ENCODE measurements around the gene CHRNB4. TPM values are rescaled to one million over a fixed set of nuclear protein-coding genes. Genes with fewer than 3 reads are reported as not detected.

Gene CHRNB4
- total and polyA plus RNA-seq, 9 donors: 0.09 to 1.4 (median 0.88) TPM

GRCh38 chr15:78671626-78672211, 30.7 kb upstream of the CHRNB4 start:
- Histone ChIP-seq H3K36me3 (ENCODE audit: control insufficient read depth, insufficient read depth, low read length) (no peaks in the 10 kb centered on the region), H3K27me3 (ENCODE audit: control insufficient read depth, insufficient read depth, low read length) (peaks cover 16% of the 10 kb centered on the region), H3K4me3 (ENCODE audit: low read length) (no peak overlapping the region), H3K9me3 (replicated peaks; ENCODE audit: control insufficient read depth, low read depth, low read length) (peaks cover 5% of the 10 kb centered on the region), H3K4me1 (ENCODE audit: control insufficient read depth, insufficient read depth, low read length) (peaks cover 23% of the 10 kb centered on the region), H3K27ac (ENCODE audit: low read length) (no peak overlapping the region)
- DNase-seq: peak; percentile 85
- 20% methylated on average over 4 of the region's 6 CpGs for WGBS (ENCODE audit: insufficient coverage)

- Histone ChIP-seq H3K9me3 (replicated peaks; ENCODE audit: control insufficient read depth, low read depth, low read length) (peaks cover 5% of the 10 kb centered on the region), H3K4me1 (ENCODE audit: control insufficient read depth, insufficient read depth, low read length) (peaks cover 20% of the 10 kb centered on the region), H3K27me3 (ENCODE audit: control insufficient read depth, insufficient read depth, low read length) (peaks cover 23% of the 10 kb centered on the region), H3K4me3 (ENCODE audit: low read length) (no peak overlapping the region), H3K27ac (ENCODE audit: low read length) (no peak overlapping the region), H3K36me3 (ENCODE audit: control insufficient read depth, insufficient read depth, low read length) (no peaks in the 10 kb centered on the region)
- 0% methylated on average over 1 of the region's 2 CpGs for WGBS (ENCODE audit: insufficient coverage)
- DNase-seq: no peak
These were observed 28.0 kb upstream of the CHRNB4 start for GRCh38 chr15:78668987-78669386.

- Histone ChIP-seq H3K36me3 (ENCODE audit: control insufficient read depth, insufficient read depth, low read length) (no peaks in the 10 kb centered on the region), H3K27me3 (ENCODE audit: control insufficient read depth, insufficient read depth, low read length) (peaks cover 23% of the 10 kb centered on the region), H3K27ac (ENCODE audit: low read length) (no peak overlapping the region), H3K9me3 (replicated peaks; ENCODE audit: control insufficient read depth, low read depth, low read length) (no peaks in the 10 kb centered on the region), H3K4me3 (ENCODE audit: low read length) (no peak overlapping the region), H3K4me1 (ENCODE audit: control insufficient read depth, insufficient read depth, low read length) (peaks cover 15% of the 10 kb centered on the region)
- WGBS (ENCODE audit: insufficient coverage): 82% methylated on average over 7 of the region's 8 CpGs
- no peak for DNase-seq
These were observed 26.7 kb upstream of the CHRNB4 start for GRCh38 chr15:78667578-78668236.

GRCh38 chr15:78666010-78666409, 25.0 kb upstream of the CHRNB4 start:
- DNase-seq: no peak
- 86% methylated on average over 2 of the region's 6 CpGs for whole genome bisulfite sequencing (ENCODE audit: insufficient coverage)

GRCh38 chr15:78663703-78664102, 22.7 kb upstream of the CHRNB4 start:
- peaks cover 3% of the 10 kb centered on the region for H3K4me1 ChIP-seq (ENCODE audit: control insufficient read depth, insufficient read depth, low read length)
- no peaks in the 10 kb centered on the region for H3K9me3 ChIP-seq (replicated peaks; ENCODE audit: control insufficient read depth, low read depth, low read length)
- H3K4me3 ChIP-seq (ENCODE audit: low read length): no peak overlapping the region
- WGBS (ENCODE audit: insufficient coverage): no CpG with 5 or more reads among the region's 1 CpG
- peaks cover 17% of the 10 kb centered on the region for H3K27me3 ChIP-seq (ENCODE audit: control insufficient read depth, insufficient read depth, low read length)
- DNase-seq: no peak
- no peaks in the 10 kb centered on the region for H3K36me3 ChIP-seq (ENCODE audit: control insufficient read depth, insufficient read depth, low read length)
- no peak overlapping the region for H3K27ac ChIP-seq (ENCODE audit: low read length)

More at GRCh38 chr15:78666010-78666409, 25.0 kb upstream of the CHRNB4 start:
- no peaks in the 10 kb centered on the region for H3K9me3 ChIP-seq (replicated peaks; ENCODE audit: control insufficient read depth, low read depth, low read length)
- peaks cover 23% of the 10 kb centered on the region for H3K27me3 ChIP-seq (ENCODE audit: control insufficient read depth, insufficient read depth, low read length)
- H3K4me3 ChIP-seq (ENCODE audit: low read length): no peak overlapping the region
- no peak overlapping the region for H3K27ac ChIP-seq (ENCODE audit: low read length)
- peaks cover 3% of the 10 kb centered on the region for H3K4me1 ChIP-seq (ENCODE audit: control insufficient read depth, insufficient read depth, low read length)
- no peaks in the 10 kb centered on the region for H3K36me3 ChIP-seq (ENCODE audit: control insufficient read depth, insufficient read depth, low read length)

- H3K4me1 ChIP-seq (ENCODE audit: control insufficient read depth, insufficient read depth, low read length): no peaks in the 10 kb centered on the region
- H3K4me3 ChIP-seq (ENCODE audit: low read length): no peak overlapping the region
- 73% methylated on average over 4 of the region's 5 CpGs for WGBS (ENCODE audit: insufficient coverage)
- H3K27me3 ChIP-seq (ENCODE audit: control insufficient read depth, insufficient read depth, low read length): peaks cover 11% of the 10 kb centered on the region
- no peaks in the 10 kb centered on the region for H3K36me3 ChIP-seq (ENCODE audit: control insufficient read depth, insufficient read depth, low read length)
- no peak overlapping the region for H3K27ac ChIP-seq (ENCODE audit: low read length)
- no peak for DNase-seq
- H3K9me3 ChIP-seq (replicated peaks; ENCODE audit: control insufficient read depth, low read depth, low read length): no peaks in the 10 kb centered on the region
These were observed 21.0 kb upstream of the CHRNB4 start for GRCh38 chr15:78662028-78662427.

- DNase-seq: no peak
- no peaks in the 10 kb centered on the region for H3K36me3 ChIP-seq (ENCODE audit: control insufficient read depth, insufficient read depth, low read length)
- H3K27me3 ChIP-seq (ENCODE audit: control insufficient read depth, insufficient read depth, low read length): peaks cover 7% of the 10 kb centered on the region
- H3K4me1 ChIP-seq (ENCODE audit: control insufficient read depth, insufficient read depth, low read length): no peaks in the 10 kb centered on the region
- WGBS (ENCODE audit: insufficient coverage): 92% methylated on average over 16 of the region's 19 CpGs
- H3K4me3 ChIP-seq (ENCODE audit: low read length): no peak overlapping the region
- H3K9me3 ChIP-seq (replicated peaks; ENCODE audit: control insufficient read depth, low read depth, low read length): no peaks in the 10 kb centered on the region
- H3K27ac ChIP-seq (ENCODE audit: low read length): no peak overlapping the region
These were observed 20.0 kb upstream of the CHRNB4 start for GRCh38 chr15:78661001-78661400.

- Histone ChIP-seq H3K36me3 (ENCODE audit: control insufficient read depth, insufficient read depth, low read length) (no peaks in the 10 kb centered on the region), H3K4me1 (ENCODE audit: control insufficient read depth, insufficient read depth, low read length) (no peaks in the 10 kb centered on the region), H3K4me3 (ENCODE audit: low read length) (no peak overlapping the region), H3K27me3 (ENCODE audit: control insufficient read depth, insufficient read depth, low read length) (peaks cover 7% of the 10 kb centered on the region), H3K27ac (ENCODE audit: low read length) (no peak overlapping the region), H3K9me3 (replicated peaks; ENCODE audit: control insufficient read depth, low read depth, low read length) (no peaks in the 10 kb centered on the region)
- no peak for DNase-seq
- 62% methylated on average over 8 of the region's 9 CpGs for WGBS (ENCODE audit: insufficient coverage)
These were observed 19.6 kb upstream of the CHRNB4 start for GRCh38 chr15:78660584-78660983.

GRCh38 chr15:78658823-78659222, 17.8 kb upstream of the CHRNB4 start:
- H3K4me1 ChIP-seq (ENCODE audit: control insufficient read depth, insufficient read depth, low read length): no peaks in the 10 kb centered on the region

GRCh38 chr15:78654272-78654671, 13.3 kb upstream of the CHRNB4 start:
- no peaks in the 10 kb centered on the region for H3K9me3 ChIP-seq (replicated peaks; ENCODE audit: control insufficient read depth, low read depth, low read length)
- DNase-seq: no peak
- peaks cover 14% of the 10 kb centered on the region for H3K27me3 ChIP-seq (ENCODE audit: control insufficient read depth, insufficient read depth, low read length)
- no peaks in the 10 kb centered on the region for H3K36me3 ChIP-seq (ENCODE audit: control insufficient read depth, insufficient read depth, low read length)
- WGBS (ENCODE audit: insufficient coverage): no CpG with 5 or more reads among the region's 4 CpGs
- H3K4me1 ChIP-seq (ENCODE audit: control insufficient read depth, insufficient read depth, low read length): no peaks in the 10 kb centered on the region
- no peak overlapping the region for H3K4me3 ChIP-seq (ENCODE audit: low read length)
- H3K27ac ChIP-seq (ENCODE audit: low read length): no peak overlapping the region

More at GRCh38 chr15:78658823-78659222, 17.8 kb upstream of the CHRNB4 start:
- Histone ChIP-seq H3K27me3 (ENCODE audit: control insufficient read depth, insufficient read depth, low read length) (peaks cover 9% of the 10 kb centered on the region), H3K36me3 (ENCODE audit: control insufficient read depth, insufficient read depth, low read length) (no peaks in the 10 kb centered on the region), H3K9me3 (replicated peaks; ENCODE audit: control insufficient read depth, low read depth, low read length) (no peaks in the 10 kb centered on the region), H3K27ac (ENCODE audit: low read length) (no peak overlapping the region), H3K4me3 (ENCODE audit: low read length) (no peak overlapping the region)
- no peak for DNase-seq
